GM23248 (cell line): ENCODE measurements around the gene CCDC136. TPM values are rescaled to one million over a fixed set of nuclear protein-coding genes. Genes with fewer than 3 reads are reported as not detected.
A peak's percentile ranks its signal among the peaks of the same experiment; 100 is the strongest.

ENCODE experiments used
- DNase-seq: peaks from one replicate; pipeline ENCODE4 v3.0.0-alpha.2; 2015
- H2AFZ ChIP-seq: fragments of 200-600 bp; sonication (generic); 2 replicates; pipeline ENCODE4 v1.6.1; 2016; ENCODE audit warnings: antibody characterized with exemption
- H3F3A ChIP-seq: fragments of 200-600 bp; sonication (generic); 2 replicates; pipeline ENCODE4 v1.6.1; 2016; ENCODE audit warnings: mild to moderate bottlenecking, antibody characterized with exemption, mixed run types; ENCODE audit not compliant: insufficient read depth
- H3K27ac ChIP-seq: fragments of 200-600 bp; sonication (generic); 2 replicates; pipeline ENCODE4 v1.5.1; 2016; ENCODE audit warnings: mild to moderate bottlenecking
- H3K27me3 ChIP-seq: fragments of 200-600 bp; sonication (generic); replicated peaks from 2 replicates; pipeline ENCODE4 v1.6.1; 2016; ENCODE audit warnings: mild to moderate bottlenecking; ENCODE audit not compliant: insufficient read depth
- H3K36me3 ChIP-seq: fragments of 200-600 bp; sonication (generic); 2 replicates; pipeline ENCODE4 v1.6.1; 2016; ENCODE audit warnings: low read depth, mild to moderate bottlenecking
- H3K4me1 ChIP-seq: fragments of 200-600 bp; sonication (generic); 2 replicates; pipeline ENCODE4 v1.6.1; 2016; ENCODE audit warnings: mild to moderate bottlenecking; ENCODE audit not compliant: insufficient read depth
- H3K4me2 ChIP-seq: fragments of 200-600 bp; sonication (generic); one replicate; pipeline ENCODE4 v1.6.1; 2016; ENCODE audit warnings: mild to moderate bottlenecking; ENCODE audit not compliant: unreplicated experiment
- H3K4me3 ChIP-seq: fragments of 200-600 bp; sonication (generic); 2 replicates; pipeline ENCODE4 v1.5.1; 2016; ENCODE audit warnings: mild to moderate bottlenecking
- H3K79me2 ChIP-seq: fragments of 200-600 bp; sonication (generic); 2 replicates; pipeline ENCODE4 v1.6.1; 2016; ENCODE audit warnings: mild to moderate bottlenecking; ENCODE audit not compliant: insufficient read depth
- H3K9ac ChIP-seq: fragments of 200-600 bp; sonication (generic); 2 replicates; pipeline ENCODE4 v1.6.1; 2016; ENCODE audit warnings: mild to moderate bottlenecking
- H3K9me2 ChIP-seq: fragments of 200-600 bp; sonication (generic); 2 replicates; pipeline ENCODE4 v1.6.1; 2016; ENCODE audit warnings: mixed run types, mild to moderate bottlenecking, moderate library complexity; ENCODE audit not compliant: insufficient read depth
- H3K9me3 ChIP-seq: fragments of 200-600 bp; sonication (generic); one replicate; pipeline ENCODE4 v1.6.1; 2017; ENCODE audit warnings: low read depth
- H4K20me1 ChIP-seq: fragments of 200-600 bp; sonication (generic); 2 replicates; pipeline ENCODE4 v1.6.0; 2016; ENCODE audit not compliant: insufficient read depth
- EZH2 ChIP-seq: fragments of 200-600 bp; sonication (generic); IDR thresholded peaks from 2 replicates; pipeline ENCODE4 v1.6.1; 2018; ENCODE audit warnings: antibody characterized with exemption, mild to moderate bottlenecking; ENCODE audit not compliant: insufficient read depth, poor library complexity, severe bottlenecking
- EZH2phosphoT487 ChIP-seq: fragments of 200-600 bp; sonication (generic); IDR thresholded peaks from 2 replicates; pipeline ENCODE4 v1.6.1; 2018; ENCODE audit warnings: antibody characterized with exemption, moderate library complexity, mild to moderate bottlenecking, low read depth; ENCODE audit not compliant: insufficient read depth
- WGBS, 2 experiments: methylation state at CpG; one replicate each; pipeline ENCODE4 v1.1.6; 2015 to 2017; ENCODE audit warnings: low lambda C conversion rate in 2 of 2, low coverage in 1 of 2; ENCODE audit errors: missing lambda C conversion rate in 2 of 2; 5-methylcytosine and 5-hydroxymethylcytosine counted together
- in situ Hi-C: fragments of 300-500 bp; cut with MboI; formaldehyde crosslinking; loops from 2 replicates; pipeline ENCODE4 v1.15.0; 2020
- polyA plus RNA-seq: library from polyadenylated mRNA; unstranded; fragments of >200 nt; fragmentation: Nextera tagmentation; extraction: Ambion mirVana; gene quantifications from 2 replicates; pipeline ENCODE4 v1.2.1, GENCODE V29; 2016
- total RNA-seq: library from RNA; depleted of rRNA; stranded (reverse); fragments of >200 nt; shearing (Covaris generic); gene quantifications from 2 replicates; pipeline ENCODE4 v1.2.3, GENCODE V29; 2014

The CCDC136 gene
- total and polyA plus RNA-seq, 2 experiments from 2014 or later, result 3.1 to 3.9 TPM

DNA sequence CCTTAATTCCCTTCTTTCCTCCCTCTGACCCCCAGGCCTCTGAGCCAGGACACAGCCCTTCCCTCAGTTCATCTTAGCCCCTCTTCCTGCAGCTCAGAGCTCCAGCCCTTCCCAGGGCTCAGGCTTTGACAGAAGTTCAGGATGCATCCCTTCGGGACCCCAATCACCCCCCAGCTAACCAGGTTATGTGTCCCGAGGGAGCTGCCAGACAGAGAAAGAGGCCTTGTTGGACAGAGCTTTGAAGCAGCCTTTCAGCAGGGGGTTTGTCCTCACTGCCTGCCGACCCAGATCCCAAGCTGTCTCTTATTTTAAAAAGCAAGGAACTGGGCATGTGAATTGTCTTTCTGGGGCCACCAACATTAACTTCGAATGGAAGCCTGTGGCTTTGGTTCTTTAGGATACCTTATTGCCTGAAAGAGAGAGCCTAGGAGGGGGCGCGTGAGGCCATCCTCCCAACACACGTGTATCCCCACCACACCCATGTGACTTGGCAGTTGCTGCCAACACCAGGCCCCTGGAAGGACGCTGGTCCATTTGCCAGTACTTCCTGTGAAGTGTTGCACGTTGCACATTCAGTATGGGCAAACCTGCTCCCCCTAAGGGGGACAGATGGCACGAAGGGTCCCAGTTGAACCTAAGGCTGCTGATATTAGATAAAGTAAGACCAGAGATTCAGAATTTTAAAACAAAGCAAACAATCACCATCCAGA, 858 bp downstream of the CCDC136 start:
- peak overlapping the region; percentile 22 for H3K4me2 ChIP-seq
- H3K79me2 ChIP-seq, result no peaks in the 10 kb centered on the region
- H3K27me3 ChIP-seq, result no peaks in the 10 kb centered on the region
- H3K4me3 ChIP-seq, result 0 out of 2 replicates have a peak overlapping the region, but pooled peaks have one; percentile 75
- H3K4me1 ChIP-seq, result peaks cover 8% of the 10 kb centered on the region; the same call in 1 of the 2 replicates
- no peaks in the 10 kb centered on the region for H3K36me3 ChIP-seq
- in situ Hi-C loops, result no loop called here
- TF ChIP-seq EZH2phosphoT487, result no peak
- no peak for TF ChIP-seq EZH2
- H3K9me3 ChIP-seq, result no peaks in the 10 kb centered on the region
- no peak overlapping the region for H3K9ac ChIP-seq
- H3K9me2 ChIP-seq, result no peaks in the 10 kb centered on the region
- peaks cover 18% of the 10 kb centered on the region; the same call in 1 of the 2 replicates for H3F3A ChIP-seq
- no peak overlapping the region for H3K27ac ChIP-seq
- H2AFZ ChIP-seq, result no peak overlapping the region
- 73 to 77% methylated on average over 10 of the region's 10 CpGs for WGBS, 2 experiments
- H4K20me1 ChIP-seq, result no peaks in the 10 kb centered on the region
- no peak for DNase-seq

DNA sequence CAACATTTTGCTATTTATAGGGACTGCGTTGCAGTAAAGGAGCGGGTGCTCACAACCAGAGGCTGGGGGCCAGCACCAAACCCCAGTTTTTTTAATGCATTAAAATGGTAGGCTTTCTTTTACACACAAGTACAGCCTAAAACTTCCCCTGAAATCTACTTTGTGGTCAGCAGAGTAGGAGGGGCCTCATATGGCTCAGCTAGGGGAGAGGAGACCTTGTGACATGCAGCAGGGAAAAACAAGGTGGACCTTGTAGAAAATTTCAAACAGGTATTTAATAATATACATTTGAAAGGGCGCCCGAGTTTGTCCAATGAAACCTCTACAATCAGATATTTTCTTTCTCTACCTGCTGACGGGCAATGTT, 1.4 kb downstream of the CCDC136 start:
- Histone ChIP-seq H3K27ac (no peak overlapping the region), H3K9me3 (no peaks in the 10 kb centered on the region), H3K4me1 (peaks cover 8% of the 10 kb centered on the region; the same call in 1 of the 2 replicates), H3K27me3 (no peaks in the 10 kb centered on the region), H2AFZ (no peak overlapping the region), H3K79me2 (no peaks in the 10 kb centered on the region), H3K4me2 (no peak overlapping the region), H4K20me1 (no peaks in the 10 kb centered on the region), H3F3A (peaks cover 18% of the 10 kb centered on the region; the same call in 1 of the 2 replicates), H3K9ac (no peak overlapping the region), H3K4me3 (no peak overlapping the region), H3K9me2 (no peaks in the 10 kb centered on the region), H3K36me3 (no peaks in the 10 kb centered on the region)
- WGBS, 2 experiments, result 93 to 96% methylated on average over 5 of the region's 5 CpGs
- TF ChIP-seq EZH2 (no peak), EZH2phosphoT487 (no peak)
- in situ Hi-C loops, result no loop called here
- DNase-seq, result no peak

DNA sequence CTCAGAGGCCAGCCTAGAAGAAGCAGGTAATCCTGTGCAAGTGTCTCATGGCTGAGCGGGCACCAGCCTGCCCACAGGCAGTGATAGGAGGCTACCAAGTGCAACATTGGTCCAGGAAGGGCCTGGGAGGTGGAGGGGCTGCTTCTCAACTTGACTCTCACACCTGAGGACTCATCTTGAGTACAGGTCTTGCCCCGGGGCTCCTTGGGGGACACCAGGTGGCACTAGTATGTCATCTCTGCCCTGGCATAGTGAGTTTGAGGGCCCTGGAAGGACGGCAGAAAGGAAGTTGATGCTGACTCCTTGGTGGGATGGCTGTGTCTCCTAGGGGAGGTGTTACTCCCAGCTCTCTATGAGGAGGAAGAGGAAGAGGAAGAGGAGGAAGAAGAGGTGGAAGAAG, 2.3 kb downstream of the CCDC136 start:
- no peaks in the 10 kb centered on the region for H3K36me3 ChIP-seq
- H2AFZ ChIP-seq, result no peak overlapping the region
- no peak overlapping the region for H3K4me3 ChIP-seq
- in situ Hi-C loops, result no loop called here
- DNase-seq, result no peak
- no peak for TF ChIP-seq EZH2
- TF ChIP-seq EZH2phosphoT487, result no peak
- no peaks in the 10 kb centered on the region for H3K79me2 ChIP-seq
- peaks cover 8% of the 10 kb centered on the region; the same call in 1 of the 2 replicates for H3K4me1 ChIP-seq
- no peaks in the 10 kb centered on the region for H3K9me3 ChIP-seq
- H3K9me2 ChIP-seq, result no peaks in the 10 kb centered on the region
- 68 to 69% methylated on average over 3 of the region's 3 CpGs for WGBS, 2 experiments
- H3K27me3 ChIP-seq, result no peaks in the 10 kb centered on the region
- no peaks in the 10 kb centered on the region for H4K20me1 ChIP-seq
- H3K4me2 ChIP-seq, result no peak overlapping the region
- H3K9ac ChIP-seq, result no peak overlapping the region
- no peak overlapping the region for H3K27ac ChIP-seq
- peaks cover 18% of the 10 kb centered on the region; the same call in 1 of the 2 replicates for H3F3A ChIP-seq

DNA sequence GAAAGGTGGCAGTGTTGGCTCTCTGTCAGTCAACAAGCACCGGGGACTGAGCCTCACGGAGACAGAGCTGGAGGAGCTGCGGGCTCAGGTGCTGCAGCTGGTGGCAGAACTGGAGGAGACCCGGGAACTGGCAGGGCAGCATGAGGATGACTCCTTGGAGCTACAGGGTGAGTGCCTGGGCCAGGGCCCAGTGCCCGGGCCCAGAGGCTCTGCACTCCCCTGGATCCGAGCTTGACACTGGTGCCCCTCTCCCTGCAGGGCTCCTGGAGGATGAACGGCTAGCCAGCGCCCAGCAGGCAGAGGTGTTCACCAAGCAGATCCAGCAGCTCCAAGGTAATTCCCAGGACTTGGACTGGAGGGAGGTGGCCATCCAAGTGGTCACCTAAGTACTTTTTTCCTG, 2.7 kb downstream of the CCDC136 start:
- WGBS, 2 experiments, result 94 to 96% methylated on average over 8 of the region's 8 CpGs
- Histone ChIP-seq H3K79me2 (no peaks in the 10 kb centered on the region), H3K27me3 (no peaks in the 10 kb centered on the region), H4K20me1 (no peaks in the 10 kb centered on the region), H3F3A (peaks cover 18% of the 10 kb centered on the region; the same call in 1 of the 2 replicates), H3K4me2 (no peak overlapping the region), H3K4me3 (no peak overlapping the region), H3K27ac (no peak overlapping the region), H2AFZ (no peak overlapping the region), H3K9me2 (no peaks in the 10 kb centered on the region), H3K9me3 (no peaks in the 10 kb centered on the region), H3K9ac (no peak overlapping the region), H3K4me1 (peaks cover 8% of the 10 kb centered on the region; the same call in 1 of the 2 replicates), H3K36me3 (no peaks in the 10 kb centered on the region)
- no peak for TF ChIP-seq EZH2
- TF ChIP-seq EZH2phosphoT487, result no peak
- in situ Hi-C loops, result no loop called here
- no peak for DNase-seq
